Activated CD4-positive, CD25-positive, alpha-beta regulatory T cell treated with anti-CD3 and anti-CD28 coated beads, Interleukin-2, amount 50 U/mL, for 16 hours (primary cell): ENCODE measurements around the gene TLE6.
"Not testable (repeated sequence)": the region's sequence is repeated elsewhere in the genome, so short reads cannot be mapped to it uniquely, and the experiment has no call there.

Source experiments
- DNase-seq: peaks from one replicate; pipeline ENCODE4 v3.0.0-alpha.2; 2020; ENCODE audit warnings: low read depth, low spot score

TLE6 gene

DNA sequence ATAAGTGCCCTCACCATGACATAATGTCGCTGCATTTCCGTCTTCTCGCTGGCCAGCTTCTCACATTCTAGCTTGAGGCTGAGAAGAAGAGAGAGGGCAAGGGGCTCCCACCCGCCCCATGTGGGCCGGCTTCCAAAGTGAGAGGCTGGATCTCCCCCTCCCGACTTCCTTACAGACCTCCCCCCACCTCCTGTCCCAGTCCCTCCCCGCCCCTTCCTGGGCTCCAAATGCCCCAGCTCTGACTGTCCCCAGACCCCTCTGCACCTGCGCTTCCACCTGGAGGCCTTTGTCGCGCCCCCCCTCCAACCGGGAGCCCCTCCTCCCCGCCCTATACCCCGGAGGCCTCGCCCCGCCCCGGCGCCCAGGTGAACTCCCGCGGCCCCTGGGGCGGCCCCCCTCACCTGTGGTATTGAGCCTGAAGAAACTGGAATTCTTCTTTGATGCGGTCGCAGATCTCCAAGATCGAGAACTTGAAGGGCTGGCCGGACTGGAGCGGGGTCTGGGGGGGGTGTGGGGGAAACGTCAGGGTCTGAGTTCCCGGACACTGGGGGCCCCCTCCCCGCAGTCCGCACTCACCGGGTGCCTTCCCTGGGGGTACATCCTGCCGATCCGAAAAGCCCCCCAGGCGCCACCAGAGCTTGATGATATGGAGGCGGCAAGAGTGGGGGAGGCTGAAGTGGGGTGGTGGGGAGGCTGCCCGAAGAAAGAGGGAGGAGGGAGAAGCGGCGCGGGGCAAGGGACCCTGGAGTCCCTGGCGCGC lies 51.1 kb downstream of the TLE6 start:
- DNase-seq = no peak

DNA sequence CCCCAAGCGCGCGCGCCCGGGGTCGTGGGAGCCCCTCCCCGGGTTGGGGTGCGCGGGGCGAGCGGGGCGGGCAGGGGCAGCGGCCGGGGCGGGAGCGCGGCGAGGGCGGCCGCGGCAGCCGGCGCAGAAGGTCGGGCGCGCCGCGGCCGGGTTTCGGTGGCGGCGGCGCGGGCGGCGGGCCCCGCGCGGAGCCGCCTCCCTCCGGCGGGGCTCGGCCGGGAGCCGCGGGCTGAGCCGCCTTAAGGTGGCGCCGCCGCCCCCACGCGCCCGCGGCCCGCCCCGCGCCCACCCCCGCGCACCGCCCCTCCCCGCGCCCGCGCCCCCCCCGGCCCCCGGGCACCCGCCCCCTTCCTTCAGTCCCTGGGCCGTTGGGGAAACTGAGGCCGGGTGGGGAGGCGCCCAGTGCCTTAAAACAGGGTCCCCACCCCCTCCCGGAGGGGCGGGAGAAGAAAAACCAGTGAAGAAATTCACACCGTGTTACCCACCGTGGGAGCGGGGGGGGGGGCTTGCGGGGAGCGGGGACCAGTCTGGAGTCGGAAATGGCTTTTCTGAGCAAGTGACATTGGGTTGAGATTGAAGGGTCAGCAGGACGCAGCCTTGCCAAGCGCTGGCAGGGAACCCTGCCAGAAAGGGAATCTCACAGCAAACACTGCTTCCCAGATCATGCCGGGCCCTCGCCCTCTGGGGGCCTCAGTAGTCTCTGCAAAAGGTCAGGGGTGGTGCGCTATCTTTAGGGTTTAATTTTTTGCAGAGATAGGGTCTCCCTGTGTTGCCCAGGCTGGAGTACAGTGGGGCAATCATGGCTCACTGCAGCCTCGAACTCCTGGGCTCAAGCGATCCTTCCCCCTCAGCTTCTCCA lies 51.9 kb downstream of the TLE6 start, which contains the start of gene TLE2:
Gene TLE2, minus strand, starts transcription at position 216 of the 859 bp plus-strand sequence. CDS start 376 bp downstream, outside the sequence.
- no peak for DNase-seq

DNA sequence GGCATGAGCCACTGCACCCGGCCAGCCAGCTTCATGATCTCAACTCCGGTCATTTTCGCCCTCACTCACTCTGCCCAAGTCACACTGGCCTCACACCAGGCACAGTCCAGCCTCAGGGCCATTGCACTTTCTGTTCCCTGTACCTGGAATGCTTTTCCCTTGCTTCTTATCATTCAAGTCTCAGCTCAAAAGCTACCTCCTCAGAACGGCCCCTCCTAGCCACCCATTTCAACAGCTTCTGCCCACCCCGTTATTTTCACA lies 54.2 kb downstream of the TLE6 start:
- no peak for DNase-seq

DNA sequence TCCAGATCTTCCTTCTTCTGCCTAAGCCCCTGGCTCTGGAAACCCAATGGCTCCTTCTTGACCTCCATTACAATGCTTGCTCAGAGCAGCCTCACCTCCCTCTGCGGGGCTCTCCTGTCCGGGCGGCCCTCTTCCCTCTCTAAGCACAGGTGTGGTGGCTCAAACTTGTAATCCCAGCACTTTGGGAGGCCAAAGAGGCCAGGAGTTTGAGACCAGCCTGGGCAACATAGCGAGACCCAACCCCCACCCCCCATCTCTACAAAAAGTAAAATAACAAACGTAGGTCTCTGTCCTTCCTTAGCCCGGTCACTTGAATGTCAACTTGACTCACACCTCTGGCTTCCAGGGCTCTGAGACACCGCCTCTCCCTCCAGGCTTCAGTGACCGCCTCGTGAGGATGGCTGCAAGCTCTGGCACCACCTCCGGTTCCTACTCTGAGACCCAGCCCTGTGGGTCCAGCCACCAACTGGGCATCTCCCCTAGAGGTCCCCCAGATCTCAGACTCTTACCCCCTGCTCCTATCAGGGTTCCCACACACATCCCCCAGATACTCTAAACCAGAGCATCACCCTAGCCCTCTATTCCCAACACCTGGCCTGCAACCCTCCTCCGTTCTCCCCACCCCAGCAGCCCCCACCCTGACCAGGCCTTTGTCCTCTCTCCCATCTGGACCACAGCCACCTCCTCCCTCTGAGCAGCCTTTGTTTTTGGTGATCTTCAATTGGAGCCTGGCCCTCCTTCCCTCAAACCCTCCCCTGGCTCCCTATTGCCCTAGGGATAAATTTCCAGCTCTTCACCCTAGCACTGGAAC lies 56.4 kb downstream of the TLE6 start:
- DNase-seq = no peak

DNA sequence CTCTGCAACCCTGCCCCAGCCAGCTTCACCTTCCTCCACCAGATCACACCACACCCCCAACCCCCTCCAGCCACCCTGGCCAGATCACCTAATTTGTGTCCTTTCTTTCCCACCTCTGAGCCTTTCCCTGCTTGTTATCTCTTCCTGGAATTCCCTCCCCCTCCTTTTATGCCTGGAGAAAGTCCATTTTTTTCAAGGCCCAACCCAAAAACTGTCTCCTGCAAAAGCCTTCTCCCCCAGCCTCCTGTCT lies 57.0 kb downstream of the TLE6 start:
- DNase-seq = no peak

DNA sequence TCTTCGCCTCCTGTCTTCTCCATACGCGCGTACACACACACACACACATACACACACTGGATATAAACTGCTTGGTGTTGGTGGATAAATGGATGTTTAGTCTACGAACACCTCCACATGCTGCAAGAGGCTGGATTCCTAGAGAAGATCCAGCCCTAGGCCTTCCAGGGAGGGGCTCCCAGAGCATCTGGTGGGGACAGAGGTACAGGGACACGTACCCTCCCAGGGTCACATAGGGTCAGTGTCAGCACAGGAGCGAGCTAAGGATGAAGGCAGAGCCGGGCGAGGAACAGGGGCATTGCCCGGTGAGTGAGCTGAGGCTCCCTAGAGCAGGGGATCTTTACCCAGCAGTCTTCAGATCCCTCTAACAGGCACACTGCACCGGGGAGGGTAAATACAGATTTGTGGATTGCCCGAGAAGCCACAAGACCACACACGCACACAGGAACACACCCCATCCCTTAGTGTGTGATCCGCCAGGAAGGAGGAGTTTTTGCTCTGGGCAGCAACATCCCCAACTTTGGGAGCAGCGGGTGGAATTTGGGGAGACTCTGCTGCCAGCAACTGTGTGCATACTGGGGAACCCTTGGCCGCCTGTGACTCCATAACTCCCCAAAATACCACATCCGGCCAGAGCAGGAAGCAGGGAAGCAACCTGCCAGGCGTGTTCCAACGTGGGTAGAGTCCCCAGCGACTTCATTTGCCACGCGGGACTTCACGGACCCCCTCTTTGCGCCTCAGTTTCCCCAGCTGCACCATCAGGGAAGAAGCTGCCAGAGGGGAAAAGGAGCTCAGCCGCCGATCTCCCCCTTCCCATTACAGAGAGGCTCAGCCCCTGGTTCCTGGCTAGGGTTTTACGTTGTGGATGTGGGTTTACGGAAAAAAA lies 57.5 kb downstream of the TLE6 start:
- DNase-seq = no peak

DNA sequence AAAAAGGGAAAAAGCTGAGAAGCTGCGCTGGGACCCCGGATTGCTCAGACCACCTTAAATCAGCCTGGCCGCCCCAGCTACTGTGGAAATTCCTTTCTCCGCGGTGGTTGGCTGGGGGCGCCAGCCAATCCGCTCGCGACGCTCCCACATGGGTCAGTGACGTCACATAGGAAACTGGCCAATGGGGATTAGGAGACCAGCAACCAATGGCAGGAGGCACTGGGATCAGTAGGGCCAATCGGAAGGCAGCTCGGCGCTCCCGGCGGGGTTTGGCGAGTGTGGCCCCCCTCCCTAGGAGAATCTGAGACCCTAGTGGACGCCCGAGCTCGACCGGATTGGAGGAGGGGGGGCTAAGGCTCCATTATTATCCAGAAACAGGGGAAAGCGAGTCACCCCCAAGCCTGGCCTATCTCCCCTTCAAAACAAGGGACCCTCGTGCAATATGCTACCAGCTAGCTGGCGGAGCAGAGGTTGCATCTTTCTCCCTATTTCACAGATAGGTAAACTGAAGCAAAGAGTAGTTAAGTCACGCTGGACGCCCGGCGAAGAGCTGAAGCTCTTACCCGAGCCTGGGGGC lies 58.3 kb downstream of the TLE6 start:
- DNase-seq = peak; percentile 92

DNA sequence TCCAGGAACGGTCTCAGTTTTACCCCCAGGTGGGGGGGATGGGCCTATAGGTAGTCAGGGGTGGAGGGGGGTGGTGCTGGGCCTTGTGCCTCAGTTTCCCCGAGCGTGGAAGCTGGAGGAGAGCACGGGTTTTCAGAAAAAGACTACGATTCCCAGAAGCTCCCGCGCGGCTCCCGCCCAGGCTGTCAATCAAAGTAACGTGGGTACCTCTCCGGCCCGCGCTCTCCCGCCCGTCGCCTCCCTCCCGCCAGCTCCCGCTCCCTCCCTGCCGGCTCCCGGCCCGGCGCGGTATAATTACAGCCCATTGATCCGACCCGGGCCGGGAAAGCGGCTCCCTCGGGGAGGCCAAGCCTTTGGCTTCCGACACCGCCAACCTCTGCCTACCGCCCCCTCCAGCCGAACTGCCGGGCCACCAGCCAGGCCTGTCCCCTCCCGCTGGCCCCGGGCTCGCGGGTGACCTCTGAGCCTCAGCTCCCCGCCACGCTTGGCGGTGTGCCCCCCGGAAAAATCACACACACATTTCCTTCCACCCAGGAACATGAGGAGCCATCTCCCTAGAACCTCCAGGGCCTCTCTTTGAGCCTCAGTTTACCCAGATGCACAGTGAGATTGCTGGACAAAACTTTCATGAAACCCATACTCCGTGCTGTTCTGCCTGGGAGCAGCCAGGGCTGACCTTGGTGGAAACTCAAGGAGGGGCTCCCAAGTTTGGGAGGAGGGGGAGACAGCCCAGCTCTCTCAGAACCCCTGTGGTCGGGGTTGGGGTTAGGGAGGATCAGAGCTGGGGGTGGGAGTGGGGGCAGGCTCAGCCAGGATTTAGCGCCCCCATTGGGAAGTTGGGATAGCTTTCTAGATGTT lies 59.0 kb downstream of the TLE6 start:
- DNase-seq = peak; percentile 54

DNA sequence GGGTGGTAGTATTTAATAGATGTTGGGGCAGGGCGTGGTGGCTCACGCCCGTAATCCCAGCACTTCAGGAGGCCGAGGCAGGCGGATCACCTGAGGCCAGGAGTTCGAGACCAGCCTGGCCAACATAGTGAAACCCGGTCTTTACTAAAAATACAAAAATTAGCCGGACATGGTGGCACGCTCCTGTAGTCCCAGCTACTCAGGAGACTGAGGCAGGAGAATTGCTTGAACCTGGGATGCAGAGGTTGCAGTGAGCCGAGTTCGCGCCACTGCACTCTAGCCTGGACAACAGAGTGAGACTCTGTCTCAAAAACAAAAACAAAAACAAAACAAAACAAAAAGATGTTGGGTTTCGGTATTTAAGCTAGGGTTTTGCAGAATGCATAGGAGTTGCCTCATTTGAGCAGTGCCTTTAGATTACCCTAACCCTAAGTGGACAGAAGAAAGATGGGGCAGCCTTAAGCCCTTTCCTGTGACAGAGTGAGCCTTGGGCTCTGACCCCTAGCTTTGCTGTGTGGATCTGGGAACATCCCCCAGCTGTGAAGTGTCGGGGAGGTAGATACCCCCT lies 59.7 kb downstream of the TLE6 start:
- DNase-seq = not testable (repeated sequence)

DNA sequence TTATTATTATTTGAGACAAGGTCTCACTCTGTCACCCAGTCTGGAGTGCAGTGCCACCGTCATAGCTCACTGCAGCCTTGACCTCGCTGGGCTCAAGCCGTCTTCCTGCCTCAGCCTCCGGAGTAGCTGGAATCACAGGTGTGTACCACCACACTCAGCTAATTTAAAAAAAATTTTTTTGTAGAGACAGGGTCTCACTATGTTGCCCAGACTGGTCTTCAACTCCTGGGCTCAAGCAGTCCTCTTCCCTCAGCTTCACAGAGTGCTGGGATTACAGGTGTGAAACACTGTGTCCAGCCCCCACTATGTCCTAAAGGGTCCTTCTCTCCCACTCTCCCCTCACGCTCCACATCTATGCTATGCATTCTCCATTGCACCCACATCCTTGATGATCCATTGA lies 60.9 kb downstream of the TLE6 start:
- DNase-seq = no peak

DNA sequence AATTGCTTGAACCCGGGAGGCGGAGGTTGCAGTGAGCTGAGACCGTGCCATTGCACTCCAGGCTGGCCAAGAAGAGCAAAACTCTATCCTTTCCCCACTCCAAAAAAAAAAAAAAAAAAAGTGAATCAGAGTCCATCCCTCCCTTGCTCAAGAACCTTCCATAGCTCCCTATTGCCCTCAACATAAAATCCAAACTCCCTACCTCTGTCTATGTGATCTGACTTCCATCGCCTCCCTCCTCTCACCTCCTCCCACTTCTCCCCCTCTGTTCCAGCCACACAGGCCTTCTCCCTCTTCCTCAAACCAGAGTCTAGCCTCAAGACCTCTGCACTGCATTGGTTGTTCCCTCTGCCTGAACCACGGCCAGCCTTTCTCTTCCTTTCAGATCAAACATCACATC lies 61.8 kb downstream of the TLE6 start:
- no peak for DNase-seq

DNA sequence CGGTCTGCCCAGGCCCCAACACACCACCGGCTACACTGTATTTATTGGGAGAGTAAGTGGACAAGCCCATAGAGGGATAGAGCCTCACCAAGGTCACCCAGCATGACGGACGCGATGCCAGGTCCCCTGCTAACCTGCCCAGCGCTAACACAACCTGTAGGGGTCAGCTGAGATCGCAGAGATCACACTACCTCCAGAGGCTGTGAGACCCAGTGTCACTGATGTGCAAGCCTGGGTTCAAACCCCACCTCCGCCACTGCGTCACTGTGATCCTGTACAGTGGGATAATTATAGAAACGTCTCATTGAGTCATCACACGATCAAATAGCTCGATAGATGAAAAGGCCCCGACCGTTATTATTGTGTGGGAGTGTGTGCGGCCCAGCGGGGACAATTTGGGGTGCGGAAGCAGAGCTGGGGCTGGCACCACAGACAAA lies 62.3 kb downstream of the TLE6 start:
- no peak for DNase-seq

DNA sequence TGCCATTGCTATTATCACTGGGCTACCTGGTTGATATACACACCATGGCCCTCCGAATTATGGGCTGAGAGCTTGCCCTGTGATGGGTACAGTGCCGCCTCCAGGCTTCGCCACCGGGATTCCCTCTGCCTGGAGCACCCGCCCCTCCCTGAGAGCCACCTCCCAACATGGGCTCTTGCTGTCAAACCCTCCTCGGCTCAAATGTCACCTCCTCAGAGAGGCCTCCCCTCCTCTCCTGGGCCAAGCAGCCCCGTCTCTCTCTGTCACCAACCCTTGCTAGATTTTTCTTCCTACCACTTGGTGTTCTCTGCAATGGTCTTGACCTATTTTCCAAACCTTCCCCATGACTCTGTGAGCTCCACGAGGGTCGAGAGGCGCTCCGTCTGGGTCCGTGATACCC lies 64.0 kb downstream of the TLE6 start:
- DNase-seq = no peak

DNA sequence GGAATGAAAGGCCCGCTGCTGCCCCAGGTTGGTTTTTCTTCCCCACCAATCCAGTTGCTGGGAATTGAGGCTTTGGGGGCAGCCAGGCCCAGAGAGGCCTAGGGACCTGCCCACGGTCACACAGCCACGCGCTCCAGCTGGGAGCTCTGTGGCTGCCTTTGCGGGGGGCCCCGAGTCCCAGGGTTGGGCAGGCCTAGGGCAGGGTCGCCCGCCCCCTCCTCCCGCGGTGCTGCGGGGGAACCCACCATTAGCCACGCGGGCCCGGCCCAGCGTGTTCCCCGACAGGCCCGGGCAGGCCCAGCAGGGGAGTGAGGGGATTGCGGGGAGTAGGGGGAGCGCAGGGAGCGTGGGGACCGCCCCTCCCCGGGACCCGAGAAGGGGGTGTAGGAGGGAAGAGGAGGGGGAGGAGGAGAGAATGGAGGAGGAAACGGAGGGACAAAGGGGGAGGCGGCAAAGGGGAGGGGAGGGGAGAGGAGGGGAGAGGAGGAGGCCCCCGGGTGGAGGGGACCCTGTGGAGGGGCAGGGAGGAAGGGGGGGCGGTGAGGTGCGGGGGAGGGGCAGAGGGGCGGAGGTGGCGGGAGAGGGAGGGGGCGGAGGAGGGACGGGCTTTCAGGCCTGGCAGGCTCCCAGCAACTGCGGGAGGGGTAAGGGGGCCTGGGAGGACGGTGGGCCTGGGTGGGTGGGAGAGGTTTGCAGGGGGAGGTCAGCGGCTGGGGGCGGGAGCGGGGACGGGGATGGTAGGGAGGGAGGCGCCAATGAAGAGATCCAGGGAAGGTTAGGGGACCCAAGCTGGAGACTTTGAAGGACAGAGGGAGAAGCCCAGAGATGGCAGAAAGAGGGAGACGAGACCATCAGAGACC lies 64.6 kb downstream of the TLE6 start:
- DNase-seq = no peak

DNA sequence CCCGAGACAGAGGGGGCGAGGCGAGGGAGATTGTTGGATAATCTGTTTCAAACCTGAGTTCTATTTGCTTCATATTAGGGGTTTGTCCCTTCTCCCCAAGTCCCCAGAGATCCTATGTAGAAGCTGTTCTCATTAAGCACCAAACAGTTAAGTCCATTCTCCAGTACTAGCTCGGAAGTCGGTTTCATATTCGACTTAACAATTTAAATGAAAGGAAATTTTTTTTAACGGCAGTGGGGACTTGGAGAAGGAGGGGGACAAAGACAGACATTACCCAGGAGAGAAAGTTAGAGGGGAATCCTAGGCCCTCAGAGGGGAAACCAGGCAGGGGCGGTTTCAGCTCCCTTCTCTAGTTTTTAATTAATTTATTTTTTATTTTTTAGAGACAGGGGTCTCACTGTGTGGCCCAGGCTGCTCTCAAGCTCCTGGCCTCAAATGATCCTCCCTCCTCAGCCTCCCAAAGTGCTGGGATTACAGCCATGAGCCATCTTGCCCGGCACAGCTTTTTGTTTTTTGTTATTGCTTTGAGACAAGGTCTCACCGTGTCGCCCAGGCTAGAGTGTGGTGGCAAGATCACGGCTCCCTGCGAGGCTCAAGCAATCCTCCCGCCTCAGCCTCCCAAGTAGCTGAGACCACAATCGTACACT lies 65.4 kb downstream of the TLE6 start:
- no peak for DNase-seq
